GM18873 (cell line): ENCODE data around the gene MICAL2.
A peak's percentile ranks its signal among the peaks of the same experiment; 100 is the strongest.

ENCODE experiments used
- ATAC-seq: cut with Tn5 transposase; IDR thresholded peaks from one replicate; pipeline ENCODE4 v1.9.1; 2021; ENCODE audit warnings: mild to moderate bottlenecking, moderate library complexity, moderate number of reproducible peaks; ENCODE audit not compliant: unreplicated experiment, low FRiP score

MICAL2 gene

DNA sequence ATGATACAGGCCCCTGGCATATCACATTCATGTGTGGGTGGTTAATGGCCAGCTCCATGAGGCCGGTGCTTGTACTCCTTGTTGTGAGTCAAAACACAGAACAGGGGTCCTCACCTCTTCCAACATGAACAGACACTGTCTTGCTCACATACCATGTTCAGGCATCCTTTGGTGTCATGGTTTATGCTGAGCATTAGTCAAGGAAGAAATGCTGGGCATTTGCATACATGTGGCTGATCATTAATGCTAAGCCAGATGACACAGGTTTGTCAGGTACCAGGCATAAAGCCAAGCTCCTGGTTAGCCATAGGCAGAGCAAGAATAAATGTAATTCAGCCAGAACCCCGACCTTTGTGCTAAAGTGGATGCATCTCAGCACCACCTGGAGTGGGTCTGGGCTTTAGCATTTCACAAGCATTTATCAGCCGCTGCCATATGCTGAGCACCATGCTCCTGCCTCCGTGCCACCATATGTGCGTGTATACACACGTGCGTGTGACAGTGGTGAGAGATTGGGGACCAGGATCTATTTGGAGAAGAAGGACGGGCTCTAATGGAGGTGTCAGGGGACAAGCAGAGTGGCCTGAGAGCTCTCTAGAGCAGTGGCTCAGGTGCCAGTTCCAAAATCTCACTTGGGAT is 55.0 kb downstream of the MICAL2 start:
- no peak for ATAC-seq

DNA sequence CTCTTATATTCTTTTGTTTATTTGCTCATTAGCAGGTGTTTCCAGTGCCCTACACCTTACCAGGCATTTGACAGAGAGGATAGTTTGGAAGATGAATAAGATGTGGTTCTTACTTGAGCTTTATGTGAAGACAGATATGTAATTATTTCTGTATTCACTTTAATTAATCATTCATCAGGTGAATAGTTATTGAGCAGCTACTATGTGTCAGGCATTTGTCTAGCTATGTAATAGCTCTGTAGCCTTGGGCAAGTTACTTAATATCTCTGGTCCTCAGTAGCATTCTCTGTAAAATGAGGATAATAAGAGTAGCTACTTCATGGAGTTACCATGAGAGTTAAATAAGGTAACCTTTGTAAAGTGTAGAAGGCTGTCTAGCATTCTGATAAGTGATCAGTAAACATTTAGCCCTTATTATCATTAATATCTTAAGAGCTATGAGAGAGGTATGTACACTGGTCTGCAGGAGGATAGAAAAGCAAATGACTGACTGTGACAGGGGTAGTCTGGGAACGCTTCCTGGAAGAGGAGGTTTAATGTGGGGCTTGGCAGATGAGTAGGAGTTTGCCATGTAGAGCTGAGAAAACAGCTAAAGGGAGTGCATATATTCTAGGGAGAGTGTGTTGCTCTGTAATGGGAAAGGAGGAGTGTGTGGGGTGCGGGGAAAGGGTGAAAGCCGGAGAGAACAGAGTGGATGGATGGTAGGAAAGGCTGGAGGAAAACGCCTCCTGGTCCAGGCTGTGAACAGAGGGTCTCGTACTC is 56.1 kb downstream of the MICAL2 start:
- ATAC-seq, result no peak

DNA sequence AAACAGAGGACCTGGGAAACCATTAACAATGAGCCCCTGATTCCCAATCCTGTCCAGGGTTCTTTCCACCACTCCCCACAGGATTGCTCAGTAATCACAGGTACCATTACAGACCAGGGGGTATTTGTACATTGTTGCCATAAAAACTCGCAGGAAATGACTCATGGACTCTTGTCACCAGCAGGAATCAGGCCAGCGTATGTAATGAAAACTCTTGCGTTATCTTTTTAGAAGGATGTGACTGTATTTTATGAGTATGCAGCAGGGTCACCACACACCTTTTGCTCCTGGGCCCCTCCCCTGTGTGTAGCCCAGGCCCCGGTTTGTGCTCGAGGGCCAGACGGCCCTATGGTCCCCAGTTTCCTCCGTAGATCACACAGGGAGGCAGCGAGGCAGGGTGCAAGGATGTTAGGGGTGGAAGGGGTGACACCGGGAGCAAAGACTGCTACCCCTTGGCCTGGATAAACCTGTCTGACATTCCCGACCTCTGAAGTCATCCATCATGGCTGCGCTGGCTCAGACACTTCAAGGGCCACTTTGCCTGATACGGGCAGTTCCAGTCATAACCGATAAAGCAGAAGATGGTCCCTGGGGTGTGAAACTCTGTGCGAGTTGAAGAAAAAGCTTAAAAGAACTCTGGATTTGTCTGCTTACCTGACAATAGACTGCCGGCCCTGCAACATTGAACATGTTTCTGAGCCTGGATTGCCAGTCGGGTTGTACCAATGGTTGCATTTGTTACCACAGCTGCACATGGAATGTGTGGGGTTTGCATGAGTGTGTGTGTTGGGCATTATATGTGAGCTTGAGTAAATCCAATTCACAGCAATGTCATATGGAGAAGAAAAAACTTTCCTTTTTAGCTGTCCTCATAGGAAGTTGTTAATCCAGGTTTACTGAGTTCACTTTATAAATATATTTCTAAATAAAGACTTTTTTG is 56.9 kb downstream of the MICAL2 start:
- no peak for ATAC-seq

DNA sequence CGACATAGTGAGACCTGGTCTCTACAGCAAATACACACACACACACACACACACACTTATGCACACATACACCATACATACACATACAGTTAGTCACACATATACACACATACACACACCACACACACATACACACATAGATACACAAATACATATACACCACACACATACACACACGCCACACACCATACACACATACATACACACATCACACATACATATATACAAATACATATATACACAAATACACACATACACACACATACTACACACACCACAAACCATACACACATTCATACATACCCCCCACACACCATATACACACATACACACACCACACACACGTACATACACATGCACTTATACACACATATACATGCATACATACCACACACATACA is 57.7 kb downstream of the MICAL2 start:
- no peak for ATAC-seq

DNA sequence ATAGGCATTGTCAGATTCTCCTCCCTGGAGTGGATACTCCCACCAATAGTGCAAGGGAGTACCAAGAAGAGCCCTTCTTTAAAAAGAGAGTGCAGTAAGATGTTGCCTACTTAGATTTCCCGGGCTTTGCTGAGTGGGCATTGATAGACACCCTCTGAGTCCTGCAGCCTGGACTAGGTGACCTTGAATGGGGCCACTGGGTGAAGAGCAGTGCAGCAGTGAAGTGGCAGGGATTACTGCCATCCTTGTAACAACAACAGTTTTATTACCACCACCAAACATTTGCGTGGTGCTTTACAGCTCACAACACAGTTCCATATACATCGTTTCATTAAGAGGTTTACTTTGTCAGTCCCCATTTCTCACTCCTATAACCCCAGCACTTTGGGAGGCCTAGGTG is 59.4 kb downstream of the MICAL2 start:
- no peak for ATAC-seq

DNA sequence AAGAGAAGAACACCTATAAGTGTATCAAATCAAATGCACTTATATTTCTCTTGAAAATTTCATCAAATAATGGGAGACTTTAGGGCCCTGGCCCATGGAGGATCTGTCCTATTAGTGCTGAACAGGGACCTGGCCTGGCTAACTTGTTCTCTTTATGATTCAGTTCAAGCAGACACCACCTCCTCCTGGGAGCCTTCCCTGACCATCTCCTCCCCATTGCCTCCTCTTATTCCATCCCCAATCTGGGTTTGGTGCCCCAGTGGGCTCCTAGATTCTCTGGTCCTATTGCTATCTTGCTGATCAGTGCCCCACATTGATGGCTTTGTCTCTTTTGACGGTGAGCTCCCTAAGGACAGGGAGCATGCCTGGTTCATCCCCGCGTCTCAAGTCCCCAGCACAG is 60.1 kb downstream of the MICAL2 start:
- no peak for ATAC-seq

DNA sequence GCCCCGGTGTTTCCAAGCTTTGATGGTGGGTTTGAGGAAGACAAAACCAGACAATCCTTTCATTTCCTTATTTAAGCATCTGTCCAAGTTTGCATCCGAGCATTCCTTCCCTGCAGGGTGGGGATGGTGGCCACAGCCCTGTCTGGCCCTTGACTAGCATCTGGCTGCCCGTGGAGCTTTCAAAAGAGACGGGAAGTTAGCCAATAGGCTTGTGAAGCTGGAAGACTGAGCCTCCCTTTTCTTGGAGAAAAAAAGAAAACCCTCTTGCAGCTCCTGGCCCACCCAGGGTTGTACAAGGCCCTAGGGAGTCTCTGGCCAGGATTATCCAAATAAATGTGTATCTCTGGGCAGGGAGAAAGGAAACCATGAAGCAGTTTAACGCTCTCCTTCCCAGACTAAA is 60.6 kb downstream of the MICAL2 start:
- ATAC-seq, result no peak

DNA sequence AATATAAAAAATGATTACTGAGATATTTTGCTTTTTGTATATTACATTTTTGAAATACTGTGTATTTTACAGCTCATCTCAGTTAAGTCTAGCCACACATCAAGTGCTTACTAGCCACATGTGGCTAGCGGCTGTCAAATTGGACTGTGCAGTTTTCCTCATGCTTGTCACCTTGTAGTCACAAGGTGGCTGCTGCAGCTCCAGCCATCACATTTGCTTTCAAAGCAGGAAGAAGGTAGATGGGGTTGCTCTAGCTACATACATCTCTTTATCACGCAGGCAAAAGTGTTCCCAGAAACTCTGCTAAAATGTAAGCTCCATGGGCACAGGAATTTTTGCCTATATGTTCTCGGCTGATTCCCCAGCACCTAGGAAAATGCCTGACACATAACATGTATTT is 61.5 kb downstream of the MICAL2 start:
- no peak for ATAC-seq

DNA sequence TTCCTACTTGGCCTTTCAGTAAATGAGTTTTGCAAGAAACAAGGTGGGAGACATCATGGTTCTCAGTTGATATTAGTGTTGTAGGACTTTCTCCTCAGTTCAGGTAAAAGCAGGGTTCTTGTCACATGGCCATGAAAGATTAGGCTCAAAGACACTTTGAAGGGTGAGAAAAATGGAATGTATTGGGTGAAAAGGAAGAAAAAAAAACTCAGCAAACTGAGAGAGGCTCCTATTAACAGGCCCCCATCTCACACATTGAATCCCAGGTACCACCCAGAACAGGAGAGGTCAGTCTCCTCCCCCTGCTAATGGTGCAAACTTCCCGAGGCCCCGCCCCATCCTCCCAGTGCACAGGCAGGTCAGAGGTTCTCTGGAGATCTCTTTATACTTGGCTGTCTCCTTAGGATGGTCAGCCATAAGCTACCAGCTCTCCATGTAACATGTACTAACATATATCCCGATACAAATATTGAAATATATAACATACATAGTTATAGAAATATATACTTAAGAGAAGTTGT is 62.2 kb downstream of the MICAL2 start:
- ATAC-seq, result no peak

DNA sequence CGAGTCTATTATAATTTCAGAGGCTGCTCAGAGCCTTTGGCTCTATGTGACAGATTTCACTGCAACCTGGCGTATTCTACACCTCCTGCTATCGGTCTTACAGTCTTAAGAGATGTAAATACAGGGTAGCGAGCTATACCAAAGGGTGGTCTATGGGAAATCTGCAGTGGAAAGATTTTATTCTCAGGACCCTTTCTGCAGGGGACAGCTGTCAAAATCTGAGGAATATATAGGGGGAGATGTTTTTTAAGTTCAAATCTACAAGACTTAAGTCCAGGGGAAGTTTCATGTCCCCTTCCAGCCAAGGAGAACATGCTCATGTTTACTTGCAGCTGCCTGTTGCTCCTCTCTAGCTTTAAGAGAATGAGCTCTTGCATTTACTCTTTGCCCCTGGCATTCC is 62.7 kb downstream of the MICAL2 start:
- no peak for ATAC-seq

DNA sequence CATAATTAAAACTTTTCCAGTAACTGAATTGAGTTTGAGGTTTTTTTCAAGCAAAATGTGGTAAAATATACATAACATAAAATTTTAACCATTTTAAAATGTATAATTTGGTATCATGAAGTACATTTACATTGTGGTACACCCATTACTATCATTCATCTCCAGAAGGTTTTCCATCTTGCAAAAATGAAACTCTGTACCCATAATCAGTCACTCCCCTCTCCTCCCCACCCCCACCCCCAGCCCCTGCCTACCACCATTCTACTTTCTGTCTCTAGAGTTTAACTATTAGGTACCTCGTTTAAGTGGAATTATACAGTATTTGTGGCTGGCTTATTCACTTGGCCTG is 63.7 kb downstream of the MICAL2 start:
- peak; percentile 24 for ATAC-seq

DNA sequence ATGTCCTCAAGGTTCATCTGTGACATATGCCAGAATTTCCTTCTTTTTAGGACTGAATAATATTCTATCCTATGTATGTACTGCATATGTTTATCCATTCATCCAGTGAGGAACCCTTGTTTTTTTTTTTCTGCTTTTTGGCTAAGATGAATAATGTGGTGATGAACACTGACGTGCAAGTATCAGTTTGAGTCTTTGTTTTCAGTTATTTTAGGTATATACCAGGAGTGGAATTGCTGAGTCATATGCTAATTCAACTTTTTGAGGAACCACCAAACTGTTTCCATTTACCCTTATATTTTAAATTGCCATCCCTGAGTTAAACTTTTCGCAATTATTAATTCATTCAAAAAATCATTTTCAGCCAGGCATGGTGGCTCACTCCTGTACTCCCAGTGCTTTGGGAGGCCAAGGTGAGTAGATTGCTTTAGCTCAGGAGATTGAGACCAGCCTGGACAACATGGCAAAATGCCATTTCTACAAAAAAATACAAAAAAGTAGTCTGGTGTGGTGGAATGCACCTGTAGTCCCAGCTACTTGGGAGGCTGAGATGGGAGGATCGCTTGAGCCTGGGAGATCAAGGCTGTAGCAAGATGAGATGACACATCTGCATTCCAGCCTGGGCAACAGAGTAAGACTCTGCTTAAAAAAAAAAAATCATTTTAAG is 64.2 kb downstream of the MICAL2 start:
- peak; percentile 78 for ATAC-seq

DNA sequence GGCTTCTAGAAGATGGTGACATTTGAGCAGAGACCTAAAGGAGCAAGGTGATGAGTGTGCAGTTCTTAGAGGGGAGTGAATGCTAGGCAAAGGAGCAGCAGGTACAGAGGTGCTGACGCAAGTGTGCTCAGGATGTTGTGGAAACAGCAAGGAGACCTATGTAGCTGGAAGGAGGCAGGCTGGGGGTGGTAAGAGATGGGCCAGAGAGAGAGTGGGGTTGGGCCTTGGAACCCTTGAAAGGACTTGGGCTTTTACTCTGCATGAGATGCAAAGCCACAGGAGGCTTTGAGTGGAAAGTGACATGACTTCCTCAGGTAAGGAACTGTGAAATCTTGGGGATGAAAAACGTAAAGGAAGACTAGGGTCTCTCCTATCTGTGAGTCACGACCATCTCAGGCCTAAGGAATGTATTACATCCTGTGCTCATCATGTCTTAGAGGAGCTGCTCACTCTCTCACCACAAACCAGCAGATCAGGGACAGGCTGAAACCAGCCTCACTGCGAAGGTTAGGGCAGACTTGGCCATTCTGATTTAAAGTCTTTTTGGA is 65.4 kb downstream of the MICAL2 start:
- ATAC-seq, result no peak

DNA sequence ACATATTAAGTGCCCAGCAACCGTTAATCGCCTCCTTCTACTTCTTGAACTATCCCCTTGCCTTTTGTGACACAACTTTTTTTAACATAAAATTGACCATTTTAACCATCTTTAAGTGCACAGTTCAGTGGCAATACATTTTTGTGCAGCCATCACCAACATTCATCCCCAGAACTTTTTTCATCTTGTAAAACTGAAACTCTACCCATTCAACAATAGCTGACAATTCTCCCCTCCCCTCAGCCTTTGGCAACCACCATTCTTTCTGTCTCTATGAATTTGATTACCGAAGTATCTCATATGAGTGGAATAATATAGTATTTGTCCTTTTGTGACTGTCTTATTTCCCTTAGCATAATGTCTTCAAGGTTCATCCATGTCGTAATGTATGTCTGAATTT is 66.0 kb downstream of the MICAL2 start:
- ATAC-seq, result no peak

DNA sequence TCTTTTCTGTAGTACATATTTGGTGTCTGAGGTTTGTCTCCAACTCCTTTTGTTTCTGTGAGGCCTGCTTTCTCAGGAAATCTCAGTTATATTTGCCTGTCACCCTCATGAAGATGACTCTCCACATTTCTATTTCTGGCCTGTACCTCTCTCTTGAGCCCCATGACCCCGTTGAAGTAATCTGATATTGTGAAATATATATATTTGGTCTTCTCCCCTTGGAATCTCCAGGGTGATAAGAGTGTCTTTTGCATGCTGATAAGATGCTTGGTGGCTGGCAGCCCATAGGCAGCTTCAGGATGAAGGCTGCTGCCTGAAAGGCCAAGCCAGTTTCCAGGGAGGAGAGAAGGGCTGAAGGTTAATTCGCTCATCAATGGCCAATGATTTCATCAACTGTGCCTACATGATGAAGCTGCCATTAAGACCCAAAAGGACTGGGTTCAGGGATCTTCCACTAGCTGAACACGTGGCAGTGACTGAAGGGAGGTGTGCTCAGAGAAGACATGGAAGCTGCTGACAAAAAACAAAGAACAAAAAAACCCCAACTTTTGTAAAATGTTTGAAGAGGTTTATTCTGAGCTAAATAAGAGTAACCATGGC is 67.4 kb downstream of the MICAL2 start:
- no peak for ATAC-seq

DNA sequence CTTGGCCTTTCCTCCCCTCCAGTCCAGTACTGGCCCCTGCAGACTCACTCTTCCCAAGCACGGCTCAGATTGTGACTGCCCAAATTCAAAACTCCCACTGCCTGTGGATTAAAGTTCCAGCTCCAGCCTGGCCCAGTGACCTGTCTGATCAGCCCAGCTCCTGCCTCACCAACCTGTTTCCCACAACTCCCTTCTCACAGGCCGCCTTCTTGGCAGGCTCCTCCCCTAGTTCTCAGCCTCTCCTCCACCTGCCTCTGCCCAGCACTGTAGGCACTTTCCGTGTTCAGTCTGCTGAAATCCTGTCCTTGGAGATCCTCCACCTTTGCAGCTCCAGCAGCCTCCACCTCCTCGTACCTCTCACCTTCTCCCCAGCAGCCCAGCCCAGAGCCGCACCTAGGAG is 68.6 kb downstream of the MICAL2 start:
- no peak for ATAC-seq

DNA sequence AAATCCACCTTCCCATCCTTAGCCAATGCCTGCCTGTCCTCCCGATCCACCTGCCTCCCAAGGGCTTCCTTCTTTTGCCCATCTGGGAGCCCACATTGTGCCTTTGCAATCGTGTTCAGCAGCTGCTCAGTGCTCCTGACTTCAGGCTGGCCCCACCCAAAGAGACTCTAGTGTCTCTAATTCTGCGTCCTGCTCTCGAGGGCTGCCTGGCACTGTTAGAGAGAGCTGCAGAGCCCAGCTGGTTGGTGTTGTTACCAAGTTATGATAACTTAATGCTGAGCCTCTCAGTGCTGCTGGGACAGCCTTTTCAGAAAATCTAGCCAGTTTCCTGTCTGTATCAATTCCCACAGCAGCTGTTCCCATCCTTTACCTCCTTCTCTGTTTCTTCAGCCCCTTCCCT is 69.1 kb downstream of the MICAL2 start:
- ATAC-seq, result no peak

DNA sequence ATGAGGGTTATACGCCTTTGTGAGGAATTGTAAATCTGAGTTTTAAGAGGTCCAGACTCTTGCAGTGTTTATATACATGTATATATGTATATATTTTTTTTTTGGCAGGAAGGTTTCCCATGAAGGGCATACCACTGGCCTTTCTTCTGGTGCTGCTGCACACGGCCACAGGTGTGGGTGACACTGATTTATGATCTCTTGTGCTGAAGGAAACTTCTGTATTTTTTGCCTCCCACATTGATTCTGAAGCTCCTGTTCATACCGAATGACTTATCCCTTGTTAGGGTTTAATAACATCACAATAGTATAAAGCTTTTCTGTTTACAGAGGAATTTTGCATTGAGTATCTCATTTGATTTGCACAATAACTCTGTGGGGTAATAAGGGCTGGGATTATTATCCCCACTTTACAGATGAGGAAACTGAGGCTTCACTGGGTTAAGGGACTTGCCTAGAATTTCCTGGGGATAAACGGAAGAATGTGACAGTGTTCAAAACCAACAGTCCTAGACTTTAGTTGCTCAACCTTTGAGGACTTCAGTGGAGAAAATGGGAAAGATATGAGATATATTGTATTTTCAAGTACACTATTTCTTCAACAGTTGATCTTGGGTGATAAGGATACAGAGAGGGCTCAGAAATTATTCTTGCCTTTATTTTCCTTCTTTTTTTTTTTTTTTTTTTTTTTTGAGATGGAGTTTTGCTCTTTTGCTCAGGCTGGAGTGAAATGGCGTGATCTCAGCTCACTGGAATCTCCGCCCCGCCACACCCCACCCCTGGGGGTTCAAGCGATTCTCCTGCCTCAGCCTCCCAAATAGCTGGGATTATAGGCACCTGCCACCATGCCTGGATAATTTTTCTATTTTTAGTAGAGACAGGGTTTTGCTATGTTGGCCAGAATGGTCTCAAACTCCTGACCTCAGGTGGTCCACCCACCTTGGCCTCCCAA is 70.1 kb downstream of the MICAL2 start:
- no peak for ATAC-seq

DNA sequence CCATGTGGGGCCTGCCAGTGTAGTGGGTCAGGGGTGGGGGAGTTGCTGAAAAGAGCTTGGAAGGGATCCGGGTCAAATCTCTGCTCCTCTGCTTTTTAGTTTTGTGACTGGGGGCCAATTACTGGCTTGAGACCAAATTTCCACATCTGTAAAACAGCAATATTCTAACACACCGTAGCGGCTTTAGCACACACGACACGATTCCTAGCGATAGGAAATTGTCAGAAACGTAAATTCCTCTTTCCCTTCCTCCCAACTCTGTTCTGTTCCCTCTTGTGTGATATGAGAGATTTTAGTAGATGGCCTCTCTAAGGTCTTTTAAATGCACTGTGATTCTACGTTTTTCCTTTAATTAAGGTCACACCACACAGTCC is 71.9 kb downstream of the MICAL2 start:
- no peak for ATAC-seq
